Neural cell (in vitro differentiated cells): ENCODE results near the gene PRSS27. TPM values are rescaled to one million over a fixed set of nuclear protein-coding genes. Genes with fewer than 3 reads are reported as not detected.

Experiments used
- H2AFZ ChIP-seq: fragments of 200-600, 300-800 bp; sonication (generic), shearing (Covaris generic); 2 replicates; pipeline ENCODE4 v1.6.0; 2014; ENCODE audit warnings: low read depth, mild to moderate bottlenecking, antibody characterized with exemption, low read length, moderate library complexity
- H3F3A ChIP-seq: fragments of 200-600 bp; shearing (Covaris generic); 2 replicates; pipeline ENCODE4 v1.6.1; 2016; ENCODE audit warnings: mild to moderate bottlenecking, moderate library complexity, mixed read lengths, antibody characterized with exemption, low read length; ENCODE audit not compliant: insufficient read depth, poor library complexity, severe bottlenecking
- H3K27ac ChIP-seq: fragments of 200-600, 300-800 bp; sonication (generic), shearing (Covaris generic); 2 replicates; pipeline ENCODE4 v1.5.1; 2014; ENCODE audit warnings: mild to moderate bottlenecking, low read length, moderate library complexity
- H3K27me3 ChIP-seq: fragments of 300-800, 200-600 bp; sonication (generic), shearing (Covaris generic); 2 replicates; pipeline ENCODE4 v1.6.0; 2014; ENCODE audit warnings: mild to moderate bottlenecking, low read depth, low read length, moderate library complexity; ENCODE audit not compliant: insufficient read depth
- H3K36me3 ChIP-seq: fragments of 300-800, 200-600 bp; sonication (generic), shearing (Covaris generic); 2 replicates; pipeline ENCODE4 v1.5.1; 2014; ENCODE audit warnings: mild to moderate bottlenecking, antibody characterized with exemption, low read length, moderate library complexity; ENCODE audit not compliant: insufficient read depth
- H3K4me2 ChIP-seq: fragments of 300-800, 200-600 bp; sonication (generic), shearing (Covaris generic); 2 replicates; pipeline ENCODE4 v1.6.0; 2014; ENCODE audit warnings: mild to moderate bottlenecking, low read length
- H3K4me3 ChIP-seq: fragments of 300-800, 200-600 bp; sonication (generic), shearing (Covaris generic); 2 replicates; pipeline ENCODE4 v1.5.1; 2014; ENCODE audit warnings: mild to moderate bottlenecking, low read length, moderate library complexity
- H3K79me2 ChIP-seq: fragments of 200-600 bp; shearing (Covaris generic); replicated peaks from 2 replicates; pipeline ENCODE4 v1.6.0; 2014; ENCODE audit warnings: mild to moderate bottlenecking, low read length, moderate library complexity; ENCODE audit not compliant: insufficient read depth
- H3K9ac ChIP-seq: fragments of 300-800, 200-600 bp; sonication (generic), shearing (Covaris generic); 2 replicates; pipeline ENCODE4 v1.6.1; 2016; ENCODE audit warnings: mild to moderate bottlenecking, low read length, mixed read lengths
- H3K9me2 ChIP-seq: fragments of 200-600 bp; shearing (Covaris generic); 2 replicates; pipeline ENCODE4 v1.6.1; 2016; ENCODE audit warnings: mild to moderate bottlenecking, low read length, mixed read lengths; ENCODE audit not compliant: insufficient read depth
- H3K9me3 ChIP-seq: fragments of 200-600, 300-800 bp; sonication (generic), shearing (Covaris generic); 2 replicates; pipeline ENCODE4 v1.6.1; 2016; ENCODE audit warnings: mild to moderate bottlenecking, mixed run types, low read length, moderate library complexity, mixed read lengths
- H4K20me1 ChIP-seq: fragments of 200-600 bp; shearing (Covaris generic); 2 replicates; pipeline ENCODE4 v1.6.1; 2016; ENCODE audit warnings: mild to moderate bottlenecking, mixed run types; ENCODE audit not compliant: insufficient read depth
- CTCF ChIP-seq: fragments of 450-650 bp; IDR thresholded peaks from 2 replicates; pipeline ENCODE4 v1.5.1; 2014; ENCODE audit warnings: antibody characterized with exemption, mild to moderate bottlenecking, moderate library complexity; ENCODE audit not compliant: poor library complexity, severe bottlenecking
- EP300 ChIP-seq: fragments of 450-650 bp; conservative IDR thresholded peaks from 2 replicates; pipeline ENCODE4 v1.6.1; 2014; ENCODE audit warnings: antibody characterized with exemption, mild to moderate bottlenecking, moderate library complexity; ENCODE audit not compliant: poor library complexity, severe bottlenecking
- EZH2 ChIP-seq: fragments of 200-600, 300-800 bp; shearing (Covaris generic), sonication (generic); IDR thresholded peaks from 2 replicates; pipeline ENCODE4 v1.6.1; 2014; ENCODE audit warnings: antibody characterized with exemption, low read length, borderline replicate concordance, mild to moderate bottlenecking; ENCODE audit not compliant: insufficient read depth, poor library complexity, severe bottlenecking
- MXI1 ChIP-seq: fragments of 450-650 bp; conservative IDR thresholded peaks from 2 replicates; pipeline ENCODE4 v1.6.1; 2014; ENCODE audit warnings: antibody characterized with exemption, mild to moderate bottlenecking; ENCODE audit not compliant: poor library complexity, severe bottlenecking
- POLR2AphosphoS5 ChIP-seq: IDR thresholded peaks from 2 replicates; pipeline ENCODE4 v1.6.1; 2012
- RAD21 ChIP-seq: fragments of 450-650 bp; conservative IDR thresholded peaks from 2 replicates; pipeline ENCODE4 v1.6.1; 2014; ENCODE audit warnings: antibody characterized with exemption, mild to moderate bottlenecking, moderate library complexity
- REST ChIP-seq: IDR thresholded peaks from 2 replicates; pipeline ENCODE4 v1.6.1; 2012; ENCODE audit warnings: borderline replicate concordance
- SMC3 ChIP-seq: fragments of 450-650 bp; conservative IDR thresholded peaks from 2 replicates; pipeline ENCODE4 v1.6.1; 2014; ENCODE audit warnings: antibody characterized with exemption, mild to moderate bottlenecking, moderate library complexity; ENCODE audit not compliant: poor library complexity
- TAF1 ChIP-seq: IDR thresholded peaks from 2 replicates; pipeline ENCODE4 v1.6.1; 2012; ENCODE audit warnings: low read depth
- polyA plus RNA-seq: library from polyadenylated mRNA; depleted of rRNA; stranded (reverse); fragments of >200 nt; gene quantifications from 2 replicates; pipeline ENCODE4 v1.2.3, GENCODE V29; 2014

PRSS27 gene
- polyA plus RNA-seq, 1 donor from 2014 or later, result 5.9 TPM

GRCh38 chr16:2702871-2703745, 16.9 kb downstream of the PRSS27 start:
- Histone ChIP-seq H3F3A (no peaks in the 10 kb centered on the region), H3K36me3 (no peaks in the 10 kb centered on the region), H3K9me2 (no peaks in the 10 kb centered on the region), H3K27me3 (no peaks in the 10 kb centered on the region), H3K9ac (no peak overlapping the region), H3K27ac (no peak overlapping the region), H3K4me3 (no peak overlapping the region), H2AFZ (no peak overlapping the region), H3K79me2 (no peaks in the 10 kb centered on the region), H4K20me1 (no peaks in the 10 kb centered on the region), H3K4me2 (no peak overlapping the region), H3K9me3 (no peaks in the 10 kb centered on the region)
- no peak for TF ChIP-seq EZH2
- TF ChIP-seq SMC3, result no peak
- TF ChIP-seq REST, result no peak
- no peak for TF ChIP-seq POLR2AphosphoS5
- TF ChIP-seq CTCF, result no peak
- TF ChIP-seq MXI1, result no peak
- no peak for TF ChIP-seq TAF1
- TF ChIP-seq RAD21, result no peak
- no peak for TF ChIP-seq EP300

- Histone ChIP-seq H3K9me2 (no peaks in the 10 kb centered on the region), H4K20me1 (no peaks in the 10 kb centered on the region), H3K79me2 (no peaks in the 10 kb centered on the region), H3K9ac (no peak overlapping the region), H3K4me2 (no peak overlapping the region), H3K4me3 (no peak overlapping the region), H3K27me3 (no peaks in the 10 kb centered on the region), H3F3A (no peaks in the 10 kb centered on the region), H3K27ac (no peak overlapping the region), H3K36me3 (no peaks in the 10 kb centered on the region), H2AFZ (no peak overlapping the region), H3K9me3 (no peaks in the 10 kb centered on the region)
- TF ChIP-seq MXI1, result no peak
- no peak for TF ChIP-seq SMC3
- TF ChIP-seq EZH2, result no peak
- TF ChIP-seq POLR2AphosphoS5, result no peak
- no peak for TF ChIP-seq EP300
- TF ChIP-seq TAF1, result no peak
- TF ChIP-seq CTCF, result no peak
- TF ChIP-seq REST, result no peak
- no peak for TF ChIP-seq RAD21
These were observed 17.6 kb downstream of the PRSS27 start for GRCh38 chr16:2702438-2702825.
